Endothelial cell of umbilical vein (primary cell): ENCODE measurements around the gene PRDX1. TPM values are rescaled to one million over a fixed set of nuclear protein-coding genes. Genes with fewer than 3 reads are reported as not detected.
A peak's percentile ranks its signal among the peaks of the same experiment; 100 is the strongest.

Source experiments
- BruUV-seq: library from RNA; stranded (reverse); fragments of 400-500 nt; replicated peaks from 2 replicates; lab custom pipeline; 2021; lab: Mats Ljungman, UMichigan
- CTCF ChIA-PET: fragments of 300-600, 350-600 bp; sonication (Branson Sonifier 250); formaldehyde crosslinking; loops from one replicate; lab custom pipeline; 2021; ENCODE audit warnings: antibody characterized with exemption, inconsistent platforms; lab: Charles Lee
- POLR2A ChIA-PET: fragments of 300-600, 350-600 bp; sonication (Branson Sonifier 250); formaldehyde crosslinking; loops from one replicate; lab custom pipeline; 2021; ENCODE audit warnings: antibody characterized with exemption, inconsistent platforms; lab: Charles Lee
- DNase-seq: peaks from one replicate; pipeline ENCODE4 v3.0.0-alpha.2; 2011; ENCODE audit warnings: low read depth, low spot score
- FAIRE-seq: peaks from 2 replicates; lab custom pipeline; 2011; peaks lifted over from hg19 to GRCh38; lab: Jason Lieb, UNC
- H2AFZ ChIP-seq: 2 replicates; pipeline ENCODE4 v1.6.0; 2012; ENCODE audit warnings: low read depth, low read length, control low read depth, inconsistent platforms
- H3K27ac ChIP-seq: 2 replicates; pipeline ENCODE4 v1.5.1; 2011; ENCODE audit warnings: low read depth, mild to moderate bottlenecking, control low read depth, low read length, moderate library complexity; ENCODE audit not compliant: insufficient read depth
- H3K27me3 ChIP-seq, 2 experiments: 2 replicates each; pipeline versions ENCODE4 v1.6.0 to v1.6.1; 2011; ENCODE audit warnings: low read length in 2 of 2, mixed read lengths in 1 of 2; ENCODE audit not compliant: control insufficient read depth in 2 of 2, insufficient read depth in 2 of 2
- H3K36me3 ChIP-seq, 2 experiments: 2 replicates in 1 of 2; 3 replicates in 1 of 2; pipeline ENCODE4 v1.5.1; 2011; ENCODE audit warnings: low read length in 2 of 2, mild to moderate bottlenecking in 1 of 2, moderate library complexity in 1 of 2; ENCODE audit not compliant: control insufficient read depth in 2 of 2, insufficient read depth in 2 of 2; ENCODE audit errors: extremely low read depth in 1 of 2
- H3K4me1 ChIP-seq: 3 replicates; pipeline ENCODE4 v1.5.1; 2011; ENCODE audit warnings: mild to moderate bottlenecking, low read length; ENCODE audit not compliant: control insufficient read depth, insufficient read depth; ENCODE audit errors: extremely low read depth
- H3K4me2 ChIP-seq: 2 replicates; pipeline ENCODE4 v1.6.1; 2011; ENCODE audit warnings: low read length, control low read depth, mixed read lengths; ENCODE audit not compliant: insufficient read depth
- H3K4me3 ChIP-seq, 3 experiments: fragments of 200-600 bp in 1 of 3; sonication (generic), shearing (Covaris generic) in 1 of 3; replicated peaks in 1 of 3; 2 replicates each; pipeline ENCODE4 v1.5.1; 2011 to 2016; ENCODE audit warnings: control low read depth in 3 of 3, low read length in 3 of 3, mild to moderate bottlenecking in 2 of 3, inconsistent platforms in 1 of 3, low read depth in 1 of 3, moderate library complexity in 1 of 3; ENCODE audit not compliant: insufficient read depth in 1 of 3
- H3K79me2 ChIP-seq: 2 replicates; pipeline ENCODE4 v1.6.0; 2012; ENCODE audit warnings: low read length, inconsistent platforms; ENCODE audit not compliant: control insufficient read depth, insufficient read depth
- H3K9ac ChIP-seq: replicated peaks from 2 replicates; pipeline ENCODE3; 2011; ENCODE audit warnings: low read length, control low read depth; ENCODE audit not compliant: insufficient read depth; ENCODE audit errors: extremely low read depth
- H3K9me1 ChIP-seq: replicated peaks from 3 replicates; pipeline ENCODE4 v1.6.0; 2011; ENCODE audit warnings: mild to moderate bottlenecking, low read length; ENCODE audit not compliant: control insufficient read depth, insufficient read depth; ENCODE audit errors: extremely low read depth
- H3K9me3 ChIP-seq: replicated peaks from 2 replicates; pipeline ENCODE4 v1.5.1; 2012; ENCODE audit warnings: low read length, inconsistent platforms; ENCODE audit not compliant: control insufficient read depth, insufficient read depth
- H4K20me1 ChIP-seq: replicated peaks from 2 replicates; pipeline ENCODE3; 2011; ENCODE audit warnings: mild to moderate bottlenecking, low read length; ENCODE audit not compliant: control insufficient read depth, insufficient read depth; ENCODE audit errors: extremely low read depth
- EZH2 ChIP-seq: IDR thresholded peaks from 2 replicates; pipeline ENCODE4 v1.6.1; 2012; ENCODE audit warnings: borderline replicate concordance, low read depth, mild to moderate bottlenecking, moderate library complexity, low read length, inconsistent platforms; ENCODE audit not compliant: severe bottlenecking
- FOS ChIP-seq: IDR thresholded peaks from 2 replicates; pipeline ENCODE4 v1.6.1; 2011; ENCODE audit warnings: mild to moderate bottlenecking, low read length, moderate library complexity, borderline replicate concordance; ENCODE audit not compliant: insufficient read depth
- GATA2 ChIP-seq: IDR thresholded peaks from 2 replicates; pipeline ENCODE4 v1.7.0; 2011; ENCODE audit warnings: low read depth, mild to moderate bottlenecking, moderate library complexity, mixed read lengths, low read length; ENCODE audit not compliant: insufficient read length, insufficient read depth
- JUN ChIP-seq: IDR thresholded peaks from 2 replicates; pipeline ENCODE4 v1.6.1; 2011; ENCODE audit warnings: borderline replicate concordance, low read depth; ENCODE audit not compliant: insufficient read length, insufficient read depth
- MYC ChIP-seq: IDR thresholded peaks from one replicate; pipeline ENCODE4 v1.6.1; 2011; ENCODE audit warnings: mild to moderate bottlenecking, low read depth, low read length
- POLR2A ChIP-seq: IDR thresholded peaks from 2 replicates; pipeline ENCODE4 v1.6.1; 2012; ENCODE audit warnings: low read depth, mild to moderate bottlenecking, control low read depth, low read length
- POLR2AphosphoS5 ChIP-seq: IDR thresholded peaks from 2 replicates; pipeline ENCODE4 v1.6.1; 2012; ENCODE audit warnings: low read depth, mild to moderate bottlenecking, control low read depth, low read length, moderate library complexity; ENCODE audit not compliant: insufficient read depth
- dilution Hi-C: fragments of 300-500 bp; cut with MboI; formaldehyde crosslinking; loops from one replicate; pipeline ENCODE4 v1.15.0; 2019; ENCODE audit warnings: low sequenced_read_pairs; ENCODE audit not compliant: extremely low pct_ligation_motif_present
- intact Hi-C: fragments of 100-400 bp; cut with micrococcal nuclease; formaldehyde crosslinking; loops from one replicate; pipeline ENCODE4 v1.10.0; 2022
- polyA plus RNA-seq, 4 experiments: library from polyadenylated mRNA; depleted of rRNA in 3 of 4; stranded (reverse) in 3 of 4; unstranded in 1 of 4; fragments of >200 nt; gene quantifications; 2 replicates each; pipeline versions ENCODE4 v1.2.1 to v1.2.3, GENCODE V29; 2011 to 2012; ENCODE audit warnings: missing spikeins in 1 of 4
- total RNA-seq: library from RNA; stranded (reverse); gene quantifications from 2 replicates; pipeline ENCODE4 v1.2.3, GENCODE V29; 2021
- TF ChIP-seq, protein P1 (sequence below): IDR thresholded peaks from 2 replicates; pipeline ENCODE4 v1.6.1; 2011; ENCODE audit not compliant: insufficient read depth, insufficient read length
- TF ChIP-seq, protein P2 (sequence below), 2 donors: IDR thresholded peaks; 1 replicate in 1 of 2; 2 replicates in 1 of 2; pipeline ENCODE4 v1.5.1; 2011; ENCODE audit warnings: low read length in 2 of 2, mild to moderate bottlenecking in 2 of 2, moderate library complexity in 2 of 2, control low read depth in 1 of 2, inconsistent platforms in 1 of 2, low read depth in 1 of 2; ENCODE audit not compliant: insufficient read depth in 1 of 2; ENCODE audit errors: extremely low read depth in 1 of 2

The PRDX1 gene
- total and polyA plus RNA-seq, 2 donors (not counting 3 experiments of a cell fraction or from before 2014, with no cell fraction given), result 622 to 685 TPM

DNA sequence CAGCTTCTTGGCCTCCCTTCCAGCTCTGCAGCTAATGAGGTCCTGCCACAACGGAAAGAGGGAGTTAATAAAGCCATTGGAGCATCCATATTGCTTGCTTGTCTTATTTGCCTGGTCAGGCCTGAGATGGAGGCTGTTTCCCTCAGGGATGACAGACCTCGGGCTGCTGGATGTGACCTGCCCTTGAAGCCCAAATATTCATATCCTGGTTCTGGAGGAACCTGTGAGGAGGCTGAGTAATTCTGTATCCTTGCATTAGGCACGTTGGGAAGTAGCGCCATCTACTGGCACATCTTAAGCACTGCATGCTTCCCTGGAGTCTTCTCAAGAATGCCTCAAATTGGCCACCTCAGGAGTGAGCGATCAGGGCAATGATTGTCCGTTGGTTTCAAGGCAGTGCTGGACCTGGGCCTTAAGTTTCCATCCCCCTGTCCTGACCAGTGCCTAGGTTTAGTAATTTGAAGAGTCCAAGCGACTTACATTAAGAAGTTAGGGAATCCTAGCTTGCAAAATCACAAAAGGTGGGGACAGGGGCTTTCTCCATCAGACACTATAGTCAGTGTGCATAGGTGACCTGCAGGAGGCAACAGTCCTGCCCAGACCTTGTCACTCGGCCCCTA lies 48.4 kb upstream of the PRDX1 start:
- peak; percentile 93 for FAIRE-seq
- peaks cover 7 to 14% of the 10 kb centered on the region in 2 experiments for H3K36me3 ChIP-seq
- H3K9me1 ChIP-seq, result no peaks in the 10 kb centered on the region
- DNase-seq, result peak; percentile 81
- ChIA-PET POLR2A (interaction anchor here (1.2 to 6.6 kb wide), 2 partner anchors 49 to 51 kb away, joined by 3 to 49 read pairs; partner anchors contain the start of gene PRDX1), CTCF (interaction anchor here (0.6 to 9.0 kb wide), 29 partner anchors 9 to 558 kb away, joined by 3 to 148 read pairs (median 5); partner anchors contain the start of genes AKR1A1, CCDC163, MMACHC and MUTYH)
- no peak overlapping the region for H2AFZ ChIP-seq
- BruUV-seq, result no TSS peak
- dilution Hi-C loops, result no loop called here
- TF ChIP-seq POLR2A, result no peak
- TF ChIP-seq MYC, result no peak
- no peak for TF ChIP-seq GATA2
- no peak for TF ChIP-seq EZH2
- TF ChIP-seq, protein P1, sequence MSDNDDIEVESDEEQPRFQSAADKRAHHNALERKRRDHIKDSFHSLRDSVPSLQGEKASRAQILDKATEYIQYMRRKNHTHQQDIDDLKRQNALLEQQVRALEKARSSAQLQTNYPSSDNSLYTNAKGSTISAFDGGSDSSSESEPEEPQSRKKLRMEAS, result peak; percentile 49
- no peak for TF ChIP-seq FOS
- no peak for TF ChIP-seq JUN
- TF ChIP-seq, protein P2, sequence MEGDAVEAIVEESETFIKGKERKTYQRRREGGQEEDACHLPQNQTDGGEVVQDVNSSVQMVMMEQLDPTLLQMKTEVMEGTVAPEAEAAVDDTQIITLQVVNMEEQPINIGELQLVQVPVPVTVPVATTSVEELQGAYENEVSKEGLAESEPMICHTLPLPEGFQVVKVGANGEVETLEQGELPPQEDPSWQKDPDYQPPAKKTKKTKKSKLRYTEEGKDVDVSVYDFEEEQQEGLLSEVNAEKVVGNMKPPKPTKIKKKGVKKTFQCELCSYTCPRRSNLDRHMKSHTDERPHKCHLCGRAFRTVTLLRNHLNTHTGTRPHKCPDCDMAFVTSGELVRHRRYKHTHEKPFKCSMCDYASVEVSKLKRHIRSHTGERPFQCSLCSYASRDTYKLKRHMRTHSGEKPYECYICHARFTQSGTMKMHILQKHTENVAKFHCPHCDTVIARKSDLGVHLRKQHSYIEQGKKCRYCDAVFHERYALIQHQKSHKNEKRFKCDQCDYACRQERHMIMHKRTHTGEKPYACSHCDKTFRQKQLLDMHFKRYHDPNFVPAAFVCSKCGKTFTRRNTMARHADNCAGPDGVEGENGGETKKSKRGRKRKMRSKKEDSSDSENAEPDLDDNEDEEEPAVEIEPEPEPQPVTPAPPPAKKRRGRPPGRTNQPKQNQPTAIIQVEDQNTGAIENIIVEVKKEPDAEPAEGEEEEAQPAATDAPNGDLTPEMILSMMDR (IDR thresholded peaks at IDR 0.05; ENCODE audit: extremely low read depth in 1 of 2, insufficient read depth in 1 of 2, low read depth in 1 of 2, low read length in 2 of 2), result peak; percentile 89 to 95
- no peak for TF ChIP-seq POLR2AphosphoS5
- no peaks in the 10 kb centered on the region for H3K79me2 ChIP-seq
- intact Hi-C loops, result loop anchor here (1.0 to 2.0 kb wide), 4 partner anchors 49 to 556 kb away; partner anchors contain the start of gene PRDX1
- H3K4me2 ChIP-seq, result no peak overlapping the region
- no peaks in the 10 kb centered on the region for H3K27me3 ChIP-seq
- H3K27ac ChIP-seq, result no peak overlapping the region
- H3K4me1 ChIP-seq, result no peaks in the 10 kb centered on the region
- no peak overlapping the region for H3K4me3 ChIP-seq
- no peak overlapping the region for H3K9ac ChIP-seq
- no peaks in the 10 kb centered on the region for H4K20me1 ChIP-seq
- H3K9me3 ChIP-seq, result no peaks in the 10 kb centered on the region
